ENCODE measurements around the gene NEDD9. TPM values are rescaled to one million over a fixed set of nuclear protein-coding genes. Genes with fewer than 3 reads are reported as not detected.

The NEDD9 gene
- total and polyA plus RNA-seq, 2 of the 13 experiments (the other 11 are each of a cell fraction or from before 2014, with no cell fraction given) = 27.1 to 389 TPM

DNA sequence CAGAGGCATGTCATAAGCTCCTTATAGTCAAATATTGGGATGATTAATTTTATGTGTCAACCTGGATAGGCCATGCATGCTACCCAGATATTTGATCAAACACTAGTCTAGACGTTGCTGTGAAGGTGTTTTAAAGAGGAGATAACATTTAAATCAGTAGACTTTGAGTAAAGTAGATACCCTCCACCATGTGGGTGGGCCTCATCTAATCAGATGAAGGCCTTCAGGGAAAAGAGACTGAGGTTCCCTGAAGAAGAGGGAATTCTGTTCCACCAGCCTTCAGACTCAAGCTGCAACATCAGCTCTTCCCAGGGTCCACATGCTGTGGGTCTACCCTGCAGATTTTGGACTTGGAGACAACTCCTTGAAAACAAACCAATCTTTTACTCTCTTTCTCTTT, 11.4 kb upstream of the NEDD9 start:
- CTCF ChIA-PET (ENCODE audit: low intra/inter-chr PET ratio, low total read pairs) = no interaction called here
- Histone ChIP-seq H3K4me3 (replicated peaks in 1 of 3; ENCODE audit: insufficient read depth in 1 of 3, low read depth in 2 of 3, low read length in 3 of 3) (no peak overlapping the region), H3K27me3 (ENCODE audit: control insufficient read depth in 1 of 2, insufficient read depth in 2 of 2, low read length in 2 of 2) (no peaks in the 10 kb centered on the region), H3K9me3 (ENCODE audit: low read length) (no peaks in the 10 kb centered on the region), H3K4me2 (ENCODE audit: low read depth, low read length) (no peak overlapping the region), H3K4me1 (ENCODE audit: insufficient read depth, low read length) (peaks cover 23% of the 10 kb centered on the region), H3K79me2 (ENCODE audit: insufficient read depth, low read length) (no peaks in the 10 kb centered on the region), H3K36me3 (replicated peaks in 1 of 2; ENCODE audit: control insufficient read depth in 1 of 2, insufficient read depth in 2 of 2, low read length in 2 of 2) (no peaks in the 10 kb centered on the region), H3K9ac (ENCODE audit: insufficient read depth, low read depth, low read length) (no peak overlapping the region), H4K20me1 (ENCODE audit: insufficient read depth, low read length) (no peaks in the 10 kb centered on the region), H3K27ac (ENCODE audit: extremely low read length, insufficient read depth, low read length) (no peak overlapping the region), H2AFZ (ENCODE audit: low read length) (no peak overlapping the region)
- DNase-seq (ENCODE audit: low spot score) = no peak
- POLR2A ChIA-PET = interaction anchor here (2.8 kb wide), 1 partner anchor 11 kb away, joined by 33 read pairs; the partner anchor contains the start of gene NEDD9
- 81% methylated on average over 1 of the region's 1 CpG for whole genome bisulfite sequencing (ENCODE audit: low lambda C conversion rate)
- no peak for ATAC-seq
- no peak for FAIRE-seq
- no TSS peak for BruUV-seq (replicated peaks)
- intact Hi-C loops (cut with micrococcal nuclease; ENCODE audit: unreplicated experiment) = no loop called here
- in situ Hi-C loops (cut with HindIII; ENCODE audit: extremely low pct_ligation_motif_present, low pct_unique_long_range_greater_than_20kb) = no loop called here
- no peak for TF ChIP-seq PRMT3 (CRISPR knock-in tag; IDR thresholded peaks at IDR 0.05; ENCODE audit: borderline replicate concordance, low read depth)
- no peak for TF ChIP-seq ZNF557 (CRISPR knock-in tag; IDR thresholded peaks at IDR 0.05)
- TF ChIP-seq ZSCAN21 (CRISPR knock-in tag; IDR thresholded peaks at IDR 0.05; ENCODE audit: borderline replicate concordance) = no peak
- no peak for TF ChIP-seq RERE (CRISPR knock-in tag; IDR thresholded peaks at IDR 0.05; ENCODE audit: low read depth)
- TF ChIP-seq BRD4 (CRISPR knock-in tag; IDR thresholded peaks at IDR 0.05) = no peak
- TF ChIP-seq ZNF713 (CRISPR knock-in tag; IDR thresholded peaks at IDR 0.05) = no peak
- TF ChIP-seq ZNF256 (CRISPR knock-in tag; conservative IDR thresholded peaks at IDR 0.05) = no peak
- TF ChIP-seq ADNP (CRISPR knock-in tag; IDR thresholded peaks at IDR 0.05) = no peak
- TF ChIP-seq ZNF781 (CRISPR knock-in tag; IDR thresholded peaks at IDR 0.05; ENCODE audit: borderline replicate concordance, not compliant biosample characterization) = no peak
- TF ChIP-seq ZNF609 (CRISPR knock-in tag; IDR thresholded peaks at IDR 0.05; ENCODE audit: borderline replicate concordance) = no peak
- no peak for TF ChIP-seq NKX3-1 (CRISPR knock-in tag; IDR thresholded peaks at IDR 0.05)
- TF ChIP-seq ERF (CRISPR knock-in tag; IDR thresholded peaks at IDR 0.05) = no peak
- no peak for TF ChIP-seq NFRKB (IDR thresholded peaks at IDR 0.05)
- no peak for TF ChIP-seq CAMTA2 (CRISPR knock-in tag; IDR thresholded peaks at IDR 0.05; ENCODE audit: borderline replicate concordance)

Measured in HepG2 (cell line).